Activated T-helper 1 cell treated with anti-CD3 and anti-CD28 coated beads, Interleukin-2, amount 50 U/mL, for 16 hours (primary cell): ENCODE data around the gene UBASH3B.

Experiments used
- DNase-seq, 2 donors: peaks; one replicate each; pipeline ENCODE4 v3.0.0-alpha.2; 2020; ENCODE audit warnings: low read depth in 1 of 2, low spot score in 1 of 2

Gene UBASH3B

GRCh38 chr11:122646549-122647340 lies 8.8 kb upstream of the UBASH3B start:
- no peak for DNase-seq

- no peak for DNase-seq
Observed at GRCh38 chr11:122647736-122648275, 7.7 kb upstream of the UBASH3B start.

- DNase-seq: no peak
Observed at GRCh38 chr11:122649116-122649515, 6.4 kb upstream of the UBASH3B start.

GRCh38 chr11:122650619-122651018 lies 4.9 kb upstream of the UBASH3B start:
- DNase-seq: no peak

- DNase-seq: no peak
Observed at GRCh38 chr11:122652495-122652894, 3.0 kb upstream of the UBASH3B start.

GRCh38 chr11:122653916-122654585 lies 1.5 kb upstream of the UBASH3B start:
- DNase-seq: no peak

GRCh38 chr11:122656073-122656630 lies 630 bp downstream of the UBASH3B start:
- peak; percentile 5 to 9 for DNase-seq

GRCh38 chr11:122656631-122657101 lies 1.1 kb downstream of the UBASH3B start:
- DNase-seq: peak; percentile 2 to 8

GRCh38 chr11:122659676-122660554 lies 4.4 kb downstream of the UBASH3B start:
- DNase-seq: no peak

GRCh38 chr11:122661182-122661945 lies 5.8 kb downstream of the UBASH3B start:
- no peak for DNase-seq

GRCh38 chr11:122663056-122663740 lies 7.7 kb downstream of the UBASH3B start:
- DNase-seq: no peak

- no peak for DNase-seq
Observed at GRCh38 chr11:122663764-122664163, 8.2 kb downstream of the UBASH3B start.

GRCh38 chr11:122664188-122664587 lies 8.7 kb downstream of the UBASH3B start:
- DNase-seq: no peak

GRCh38 chr11:122665861-122666260 lies 10.3 kb downstream of the UBASH3B start:
- DNase-seq: no peak

- no peak for DNase-seq
Observed at GRCh38 chr11:122666743-122667142, 11.2 kb downstream of the UBASH3B start.

- DNase-seq: no peak
Observed at GRCh38 chr11:122668562-122669090, 13.1 kb downstream of the UBASH3B start.

- DNase-seq: no peak
Observed at GRCh38 chr11:122670131-122670530, 14.6 kb downstream of the UBASH3B start.

- DNase-seq: no peak
Observed at GRCh38 chr11:122671400-122671891, 15.9 kb downstream of the UBASH3B start.

- no peak for DNase-seq
Observed at GRCh38 chr11:122672892-122673291, 17.4 kb downstream of the UBASH3B start.
